GM12878 (cell line): ENCODE data around the gene FOXK1. TPM values are rescaled to one million over a fixed set of nuclear protein-coding genes. Genes with fewer than 3 reads are reported as not detected.
A peak's percentile ranks its signal among the peaks of the same experiment; 100 is the strongest.

Source experiments
- ATF2 ChIP-seq: IDR thresholded peaks from 2 replicates; pipeline ENCODE4 v1.6.1; 2012; ENCODE audit warnings: low read length, inconsistent platforms
- BACH1 ChIP-seq: fragments of 450-650 bp; IDR thresholded peaks from 2 replicates; pipeline ENCODE4 v1.6.1; 2017; ENCODE audit warnings: mild to moderate bottlenecking, borderline replicate concordance
- BCL11A ChIP-seq: IDR thresholded peaks from 2 replicates; pipeline ENCODE4 v1.6.1; 2011; ENCODE audit warnings: low read depth, low read length
- CBFB ChIP-seq: IDR thresholded peaks from 2 replicates; pipeline ENCODE4 v1.6.1; 2016; ENCODE audit warnings: antibody characterized with exemption, low read depth
- CHD4 ChIP-seq: fragments of 200-600 bp; sonication (generic); IDR thresholded peaks from 2 replicates; pipeline ENCODE4 v1.6.1; 2016; ENCODE audit warnings: mild to moderate bottlenecking
- CREB1 ChIP-seq: IDR thresholded peaks from 2 replicates; pipeline ENCODE4 v1.6.1; 2012; ENCODE audit warnings: low read depth, mild to moderate bottlenecking, inconsistent platforms
- CREM ChIP-seq: IDR thresholded peaks from 2 replicates; pipeline ENCODE4 v1.6.1; 2014; ENCODE audit warnings: antibody characterized with exemption, low read depth
- CUX1 ChIP-seq: IDR thresholded peaks from 2 replicates; pipeline ENCODE4 v1.6.1; 2012; ENCODE audit warnings: improper control_type of control experiment, low read depth, low read length; ENCODE audit not compliant: insufficient replicate concordance
- FOS ChIP-seq: IDR thresholded peaks from 3 replicates; pipeline ENCODE4 v1.6.1; 2011; ENCODE audit warnings: borderline replicate concordance; ENCODE audit not compliant: insufficient read length; ENCODE audit errors: extremely low read depth
- GATAD2B ChIP-seq: fragments of 450-650 bp; conservative IDR thresholded peaks from 2 replicates; pipeline ENCODE4 v1.6.1; 2017; ENCODE audit warnings: low read depth, mild to moderate bottlenecking, moderate library complexity
- HCFC1 ChIP-seq: fragments of 150-350 bp; IDR thresholded peaks from 2 replicates; pipeline ENCODE4 v1.6.1; 2014; ENCODE audit warnings: low read length
- IRF4 ChIP-seq: IDR thresholded peaks from 2 replicates; pipeline ENCODE4 v1.6.1; 2011; ENCODE audit warnings: low read depth, low read length
- LARP7 ChIP-seq: fragments of 450-650 bp; IDR thresholded peaks from 2 replicates; pipeline ENCODE4 v1.6.1; 2017; ENCODE audit warnings: mild to moderate bottlenecking
- MEF2B ChIP-seq: fragments of 450-650 bp; IDR thresholded peaks from 2 replicates; pipeline ENCODE4 v1.6.1; 2018; ENCODE audit warnings: mild to moderate bottlenecking, moderate library complexity; ENCODE audit not compliant: partially characterized antibody, poor library complexity, severe bottlenecking
- NFYB ChIP-seq: IDR thresholded peaks from 2 replicates; pipeline ENCODE4 v1.6.1; 2011; ENCODE audit warnings: low read depth, mild to moderate bottlenecking, low read length, improper control_type of control experiment, moderate library complexity; ENCODE audit not compliant: insufficient read depth
- NR2C1 ChIP-seq: fragments of 450-650 bp; IDR thresholded peaks from 2 replicates; pipeline ENCODE4 v1.6.1; 2017; ENCODE audit warnings: antibody characterized with exemption, mild to moderate bottlenecking, moderate library complexity
- PKNOX1 ChIP-seq: fragments of 450-650 bp; IDR thresholded peaks from 2 replicates; pipeline ENCODE4 v1.6.1; 2016; ENCODE audit warnings: mild to moderate bottlenecking
- POU2F2 ChIP-seq: IDR thresholded peaks from 3 replicates; pipeline ENCODE4 v1.6.1; 2011; ENCODE audit warnings: low read depth, mild to moderate bottlenecking, low read length, borderline replicate concordance
- RAD51 ChIP-seq: fragments of 450-650 bp; IDR thresholded peaks from 2 replicates; pipeline ENCODE4 v1.6.1; 2016; ENCODE audit warnings: moderate library complexity, mild to moderate bottlenecking, inconsistent platforms
- RUNX3 ChIP-seq: IDR thresholded peaks from 2 replicates; pipeline ENCODE4 v1.6.1; 2012; ENCODE audit warnings: low read length, inconsistent platforms
- SIX5 ChIP-seq: IDR thresholded peaks from 2 replicates; pipeline ENCODE4 v1.6.1; 2011; ENCODE audit warnings: mild to moderate bottlenecking, low read depth, low read length, moderate library complexity; ENCODE audit not compliant: severe bottlenecking
- SRF ChIP-seq, 2 experiments: IDR thresholded peaks; 2 replicates each; pipeline ENCODE4 v1.6.1; 2011; ENCODE audit warnings: low read depth in 2 of 2, low read length in 2 of 2, mild to moderate bottlenecking in 1 of 2, moderate library complexity in 1 of 2
- STAT1 ChIP-seq: fragments of 450-650 bp; conservative IDR thresholded peaks from 2 replicates; pipeline ENCODE4 v1.6.1; 2014; ENCODE audit warnings: antibody characterized with exemption, mild to moderate bottlenecking
- TAF1 ChIP-seq: IDR thresholded peaks from 2 replicates; pipeline ENCODE4 v1.6.1; 2011; ENCODE audit warnings: mild to moderate bottlenecking, low read depth, low read length, borderline replicate concordance
- TCF3 ChIP-seq: IDR thresholded peaks from 2 replicates; pipeline ENCODE4 v1.6.1; 2012; ENCODE audit warnings: low read depth, mild to moderate bottlenecking, low read length, borderline replicate concordance; ENCODE audit not compliant: insufficient read depth
- polyA plus RNA-seq, 11 experiments: library from polyadenylated mRNA; depleted of rRNA in 4 of 11; unstranded in 6 of 11; stranded (reverse) in 5 of 11; fragments of >200 nt; fragmentation: Nextera tagmentation in 4 of 11; fragmentation: Illumina TruSeq in 1 of 11; extraction: Ambion mirVana in 4 of 11; extraction: Trizol in 1 of 11; gene quantifications; 1 replicate in 1 of 11; 2 replicates in 10 of 11; pipeline versions ENCODE4 v1.2.1 to v1.2.3, GENCODE V29; 2011 to 2016; ENCODE audit warnings: inconsistent platforms in 2 of 11, missing spikeins in 2 of 11, low read depth in 1 of 11
- total RNA-seq, 4 experiments: library from RNA; depleted of rRNA in 3 of 4; stranded (reverse); fragments of >200 nt in 3 of 4; fragmentation: Illumina TruSeq in 1 of 4; extraction: Trizol in 1 of 4; gene quantifications; 2 replicates each; pipeline versions ENCODE4 v1.2.1 to v1.2.3, GENCODE V29; 2013 to 2021

Gene FOXK1
- total and polyA plus RNA-seq, 10 of the 15 experiments (the other 5 are each of a cell fraction or from before 2014, with no cell fraction given), result 0.24 to 31.8 (median 4.5) TPM

GRCh38 chr7:4775250-4775847, 93.3 kb downstream of the FOXK1 start, which contains the start of gene AP5Z1 (continued):
- TF ChIP-seq CUX1 (no peak), RAD51 (peak; percentile 100), ATF2 (no peak), TAF1 (peak; percentile 75), STAT1 (0 out of 2 replicates have a peak, but pooled peaks have one; percentile 32), NR2C1 (peak; percentile 97), SRF (IDR thresholded peaks at IDR 0.05; ENCODE audit: low read depth in 2 of 2, low read length in 2 of 2) (peak in 1 of 2 experiments; percentile 55; a peak in 1 of 4 replicates), CBFB (peak; percentile 71; the same call in 1 of the 2 replicates), POU2F2 (peak; percentile 72; the same call in 2 of the 3 replicates), GATAD2B (peak; percentile 81; the same call in 1 of the 2 replicates), MEF2B (peak; percentile 84), BCL11A (0 out of 2 replicates have a peak, but pooled peaks have one; percentile 17), BACH1 (peak; percentile 37; the same call in 1 of the 2 replicates), CREB1 (peak; percentile 91), FOS (peak; percentile 100), NFYB (peak; percentile 75; the same call in 1 of the 2 replicates), RUNX3 (peak; percentile 17; the same call in 1 of the 2 replicates), HCFC1 (peak; percentile 71), CHD4 (no peak), PKNOX1 (peak; percentile 97), LARP7 (peak; percentile 39; the same call in 1 of the 2 replicates), TCF3 (0 out of 2 replicates have a peak, but pooled peaks have one; percentile 8), CREM (peak; percentile 96), SIX5 (peak; percentile 29), IRF4 (no peak)
